ENCODE data around the gene PGBD1. TPM values are rescaled to one million over a fixed set of nuclear protein-coding genes. Genes with fewer than 3 reads are reported as not detected.

PGBD1 gene
- total RNA-seq, 1 donor from 2014 or later = 13.8 TPM

DNA sequence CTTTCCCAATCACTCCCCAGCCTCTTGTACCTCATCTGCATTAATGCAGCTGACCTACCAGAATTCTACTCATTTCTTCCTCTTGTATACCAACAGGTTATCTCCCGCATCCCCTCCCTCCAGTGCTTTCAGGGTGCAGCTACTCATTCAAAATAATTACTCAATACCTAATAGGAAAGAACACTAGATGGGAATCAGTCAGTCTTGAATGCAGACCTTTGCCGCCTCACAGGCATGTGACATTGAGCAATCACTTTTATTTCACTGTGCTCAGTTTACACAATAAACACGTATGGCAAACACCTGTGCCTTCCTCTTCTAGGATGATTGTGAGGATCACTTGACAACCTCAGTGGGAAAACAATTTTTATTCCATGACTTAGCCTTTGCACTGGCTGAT is 41.3 kb downstream of the PGBD1 start:
- Histone ChIP-seq H3K4me2 (no peak overlapping the region), H3K4me1 (no peaks in the 10 kb centered on the region), H3K36me3 (peaks cover 9% of the 10 kb centered on the region), H4K20me1 (ENCODE audit: low read depth) (no peaks in the 10 kb centered on the region), H3K79me2 (ENCODE audit: low read depth) (no peaks in the 10 kb centered on the region), H3F3A (ENCODE audit: low read depth) (no peaks in the 10 kb centered on the region), H3K4me3 (no peak overlapping the region), H2AFZ (replicated peaks) (no peak overlapping the region), H3K9me3 (ENCODE audit: low read depth) (peaks cover 15% of the 10 kb centered on the region), H3K9ac (no peak overlapping the region), H3K27me3 (no peaks in the 10 kb centered on the region), H3K27ac (no peak overlapping the region)
- no peak overlapping the region for H3K27ac Mint-ChIP-seq
- no peak for DNase-seq (ENCODE audit: low spot score)
- no peaks in the 10 kb centered on the region for H3K27me3 Mint-ChIP-seq (ENCODE audit: insufficient read depth, low read depth)
- H3K36me3 Mint-ChIP-seq = peaks cover 40% of the 10 kb centered on the region
- TF ChIP-seq EZH2 (IDR thresholded peaks at IDR 0.05) (no peak), EZH2phosphoT487 (IDR thresholded peaks at IDR 0.05) (no peak)
- TF ChIP-seq, protein P1, sequence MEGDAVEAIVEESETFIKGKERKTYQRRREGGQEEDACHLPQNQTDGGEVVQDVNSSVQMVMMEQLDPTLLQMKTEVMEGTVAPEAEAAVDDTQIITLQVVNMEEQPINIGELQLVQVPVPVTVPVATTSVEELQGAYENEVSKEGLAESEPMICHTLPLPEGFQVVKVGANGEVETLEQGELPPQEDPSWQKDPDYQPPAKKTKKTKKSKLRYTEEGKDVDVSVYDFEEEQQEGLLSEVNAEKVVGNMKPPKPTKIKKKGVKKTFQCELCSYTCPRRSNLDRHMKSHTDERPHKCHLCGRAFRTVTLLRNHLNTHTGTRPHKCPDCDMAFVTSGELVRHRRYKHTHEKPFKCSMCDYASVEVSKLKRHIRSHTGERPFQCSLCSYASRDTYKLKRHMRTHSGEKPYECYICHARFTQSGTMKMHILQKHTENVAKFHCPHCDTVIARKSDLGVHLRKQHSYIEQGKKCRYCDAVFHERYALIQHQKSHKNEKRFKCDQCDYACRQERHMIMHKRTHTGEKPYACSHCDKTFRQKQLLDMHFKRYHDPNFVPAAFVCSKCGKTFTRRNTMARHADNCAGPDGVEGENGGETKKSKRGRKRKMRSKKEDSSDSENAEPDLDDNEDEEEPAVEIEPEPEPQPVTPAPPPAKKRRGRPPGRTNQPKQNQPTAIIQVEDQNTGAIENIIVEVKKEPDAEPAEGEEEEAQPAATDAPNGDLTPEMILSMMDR (IDR thresholded peaks at IDR 0.05) = no peak
- no peak overlapping the region for H3K4me3 Mint-ChIP-seq
- peaks cover 28% of the 10 kb centered on the region for H3K9me3 Mint-ChIP-seq
- no peaks in the 10 kb centered on the region for H3K4me1 Mint-ChIP-seq

DNA sequence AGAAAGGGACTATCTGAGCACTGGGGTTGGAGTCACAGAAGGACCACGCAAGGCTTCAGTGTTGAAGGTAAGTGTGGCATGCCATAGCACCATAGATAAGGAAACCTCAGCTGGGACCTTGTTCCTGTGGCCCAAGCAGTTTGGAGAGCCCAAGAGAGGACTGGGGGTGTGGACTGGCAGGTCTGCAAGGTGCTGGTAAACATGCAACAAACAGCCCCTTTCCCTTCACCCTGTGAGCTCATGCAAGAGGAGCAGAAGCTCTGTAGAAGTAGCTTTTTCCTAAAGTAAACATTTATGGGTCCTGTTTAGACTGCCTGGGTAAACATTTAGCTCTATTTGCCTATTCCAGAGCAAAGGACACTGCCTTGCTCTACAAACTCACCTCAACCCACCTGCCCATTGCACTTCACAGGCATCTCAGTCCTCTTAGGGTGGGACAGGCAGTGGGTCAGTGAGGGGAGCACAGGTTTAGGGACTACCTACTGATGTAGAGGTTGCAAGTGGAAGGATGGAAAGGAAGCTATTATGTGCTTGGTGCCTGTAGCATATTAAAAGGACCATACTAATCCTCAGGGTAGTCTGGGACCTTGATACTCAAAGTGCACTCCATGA is 42.5 kb downstream of the PGBD1 start:
- no peak overlapping the region for H2AFZ ChIP-seq (replicated peaks)
- H3K27me3 ChIP-seq = no peaks in the 10 kb centered on the region
- peaks cover 45% of the 10 kb centered on the region for H3K36me3 Mint-ChIP-seq
- H4K20me1 ChIP-seq (ENCODE audit: low read depth) = no peaks in the 10 kb centered on the region
- H3K9me3 Mint-ChIP-seq = peaks cover 34% of the 10 kb centered on the region
- peaks cover 15% of the 10 kb centered on the region for H3K9me3 ChIP-seq (ENCODE audit: low read depth)
- no peaks in the 10 kb centered on the region for H3K4me1 Mint-ChIP-seq
- DNase-seq (ENCODE audit: low spot score) = no peak
- TF ChIP-seq, protein P1 (IDR thresholded peaks at IDR 0.05) = no peak
- TF ChIP-seq EZH2 (IDR thresholded peaks at IDR 0.05) (no peak), EZH2phosphoT487 (IDR thresholded peaks at IDR 0.05) (no peak)
- H3K27me3 Mint-ChIP-seq (ENCODE audit: insufficient read depth, low read depth) = no peaks in the 10 kb centered on the region
- H3K79me2 ChIP-seq (ENCODE audit: low read depth) = no peaks in the 10 kb centered on the region
- H3K27ac ChIP-seq = no peak overlapping the region
- no peak overlapping the region for H3K9ac ChIP-seq
- no peak overlapping the region for H3K27ac Mint-ChIP-seq
- H3K4me1 ChIP-seq = no peaks in the 10 kb centered on the region
- H3K4me2 ChIP-seq = no peak overlapping the region
- no peak overlapping the region for H3K4me3 Mint-ChIP-seq
- H3K36me3 ChIP-seq = peaks cover 9% of the 10 kb centered on the region
- no peak overlapping the region for H3K4me3 ChIP-seq
- no peaks in the 10 kb centered on the region for H3F3A ChIP-seq (ENCODE audit: low read depth)

DNA sequence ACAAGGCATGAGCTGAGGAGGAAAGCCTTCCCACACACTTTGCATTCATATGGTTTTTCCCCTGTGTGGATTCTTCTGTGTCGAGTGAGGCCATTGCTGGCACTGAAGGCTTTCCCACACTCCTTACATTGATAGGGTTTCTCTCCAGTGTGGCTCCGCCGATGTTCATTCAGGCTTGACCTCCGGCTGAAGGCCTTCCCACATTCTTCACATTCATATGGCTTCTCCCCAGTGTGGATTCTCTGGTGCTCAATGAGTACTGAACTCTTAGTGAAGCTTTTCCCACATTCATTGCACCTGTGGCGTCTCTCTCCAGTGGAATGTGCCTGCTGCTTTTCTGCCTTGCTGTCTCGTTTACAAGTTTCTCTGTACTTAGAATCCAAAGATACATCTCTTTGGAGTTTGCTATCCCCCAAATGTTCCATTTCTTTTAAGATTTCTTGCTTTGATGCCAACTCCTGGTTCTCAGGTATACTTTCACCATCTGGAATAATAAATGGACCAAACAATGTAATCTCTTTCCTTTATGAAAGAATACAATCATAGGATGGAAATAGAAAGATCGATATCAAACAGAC is 45.1 kb downstream of the PGBD1 start:
- Histone ChIP-seq H4K20me1 (ENCODE audit: low read depth) (no peaks in the 10 kb centered on the region), H2AFZ (replicated peaks) (no peak overlapping the region), H3K27ac (no peak overlapping the region), H3K9ac (no peak overlapping the region), H3F3A (ENCODE audit: low read depth) (no peaks in the 10 kb centered on the region), H3K4me2 (no peak overlapping the region), H3K36me3 (peaks cover 9% of the 10 kb centered on the region), H3K9me3 (ENCODE audit: low read depth) (peaks cover 15% of the 10 kb centered on the region), H3K27me3 (no peaks in the 10 kb centered on the region), H3K4me3 (no peak overlapping the region), H3K79me2 (ENCODE audit: low read depth) (no peaks in the 10 kb centered on the region), H3K4me1 (no peaks in the 10 kb centered on the region)
- no peak for DNase-seq (ENCODE audit: low spot score)
- TF ChIP-seq EZH2 (IDR thresholded peaks at IDR 0.05) = no peak
- no peak for TF ChIP-seq EZH2phosphoT487 (IDR thresholded peaks at IDR 0.05)
- TF ChIP-seq, protein P1 (IDR thresholded peaks at IDR 0.05) = no peak
- Mint-ChIP-seq H3K27me3 (ENCODE audit: insufficient read depth, low read depth) (no peaks in the 10 kb centered on the region), H3K36me3 (peaks cover 49% of the 10 kb centered on the region), H3K4me3 (no peak overlapping the region), H3K9me3 (peaks cover 40% of the 10 kb centered on the region), H3K27ac (no peak overlapping the region), H3K4me1 (no peaks in the 10 kb centered on the region)

All from neural progenitor cell (in vitro differentiated cells).